Gastrocnemius medialis (tissue), 4 donors: ENCODE results near the gene GRIK5. TPM values are rescaled to one million over a fixed set of nuclear protein-coding genes. Genes with fewer than 3 reads are reported as not detected.

ENCODE experiments used
- ATAC-seq, 2 donors: fragments of 150-250 bp; one replicate each; pipeline ENCODE4 v1.9.1; 2016
- DNase-seq, 2 donors: peaks; one replicate each; pipeline ENCODE4 v3.0.0-alpha.2; 2019
- H3K27ac ChIP-seq, 4 donors: fragments of 200-600 bp; sonication (generic); 1 replicate in 1 of 4; 2 replicates in 3 of 4; pipeline ENCODE4 v1.5.1; 2016 to 2018; ENCODE audit warnings: mild to moderate bottlenecking in 2 of 4, moderate library complexity in 1 of 4
- H3K27me3 ChIP-seq, 3 donors: fragments of 200-600 bp; sonication (generic) in 2 of 3; 1 replicate in 1 of 3; 2 replicates in 2 of 3; pipeline versions ENCODE4 v1.5.1 to v1.6.0; 2016 to 2019; ENCODE audit warnings: mild to moderate bottlenecking in 1 of 3, moderate library complexity in 1 of 3
- H3K36me3 ChIP-seq, 2 donors: fragments of 200-600 bp; sonication (generic) in 1 of 2; one replicate each; pipeline ENCODE4 v1.5.1; 2017 to 2018
- H3K4me1 ChIP-seq, 2 donors: fragments of 200-600 bp; sonication (generic) in 1 of 2; one replicate each; pipeline ENCODE4 v1.5.1; 2016 to 2017; ENCODE audit warnings: mild to moderate bottlenecking in 2 of 2
- H3K4me3 ChIP-seq, 4 donors: fragments of 200-600 bp; sonication (generic) in 3 of 4; 1 replicate in 1 of 4; 2 replicates in 3 of 4; pipeline ENCODE4 v1.5.1; 2016 to 2019; ENCODE audit warnings: mild to moderate bottlenecking in 2 of 4
- H3K9me3 ChIP-seq, 3 donors: fragments of 200-600 bp; sonication (generic) in 2 of 3; 1 replicate in 1 of 3; 2 replicates in 2 of 3; pipeline ENCODE4 v1.5.1; 2016 to 2019
- POLR2A ChIP-seq, 2 donors: fragments of 450-650 bp; IDR thresholded peaks; one replicate each; pipeline ENCODE4 v1.6.1; 2017; ENCODE audit warnings: antibody characterized with exemption in 2 of 2, mild to moderate bottlenecking in 2 of 2, moderate library complexity in 2 of 2
- in situ Hi-C, 4 donors: fragments of 200-750 bp; cut with MboI; loops; one replicate each; pipeline versions ENCODE4 v1.15.0 to v1.8.0; 2017; ENCODE audit warnings: low sequenced_read_pairs in 4 of 4
- intact Hi-C: fragments of 100-400 bp; cut with DNase I; formaldehyde crosslinking; loops from one replicate; pipeline ENCODE4 v1.15.1; 2023; ENCODE audit warnings: low total_unique reads
- total RNA-seq, 4 donors: library from RNA; depleted of rRNA; stranded (reverse); fragments of >200 nt; gene quantifications; one replicate each; pipeline versions ENCODE4 v1.1.0 to v1.2.3, GENCODE V29; 2016
- TF ChIP-seq, protein P1 (sequence below), 5 experiments: fragments of 450-650 bp in 3 of 5; fragments of 200-600 bp in 2 of 5; sonication (generic) in 2 of 5; IDR thresholded peaks in 4 of 5; conservative IDR thresholded peaks in 1 of 5; 1 replicate in 4 of 5; 2 replicates in 1 of 5; pipeline ENCODE4 v1.5.1; 2016 to 2019; ENCODE audit warnings: antibody characterized with exemption in 5 of 5, mild to moderate bottlenecking in 3 of 5, moderate library complexity in 3 of 5

Gene GRIK5, protein sequence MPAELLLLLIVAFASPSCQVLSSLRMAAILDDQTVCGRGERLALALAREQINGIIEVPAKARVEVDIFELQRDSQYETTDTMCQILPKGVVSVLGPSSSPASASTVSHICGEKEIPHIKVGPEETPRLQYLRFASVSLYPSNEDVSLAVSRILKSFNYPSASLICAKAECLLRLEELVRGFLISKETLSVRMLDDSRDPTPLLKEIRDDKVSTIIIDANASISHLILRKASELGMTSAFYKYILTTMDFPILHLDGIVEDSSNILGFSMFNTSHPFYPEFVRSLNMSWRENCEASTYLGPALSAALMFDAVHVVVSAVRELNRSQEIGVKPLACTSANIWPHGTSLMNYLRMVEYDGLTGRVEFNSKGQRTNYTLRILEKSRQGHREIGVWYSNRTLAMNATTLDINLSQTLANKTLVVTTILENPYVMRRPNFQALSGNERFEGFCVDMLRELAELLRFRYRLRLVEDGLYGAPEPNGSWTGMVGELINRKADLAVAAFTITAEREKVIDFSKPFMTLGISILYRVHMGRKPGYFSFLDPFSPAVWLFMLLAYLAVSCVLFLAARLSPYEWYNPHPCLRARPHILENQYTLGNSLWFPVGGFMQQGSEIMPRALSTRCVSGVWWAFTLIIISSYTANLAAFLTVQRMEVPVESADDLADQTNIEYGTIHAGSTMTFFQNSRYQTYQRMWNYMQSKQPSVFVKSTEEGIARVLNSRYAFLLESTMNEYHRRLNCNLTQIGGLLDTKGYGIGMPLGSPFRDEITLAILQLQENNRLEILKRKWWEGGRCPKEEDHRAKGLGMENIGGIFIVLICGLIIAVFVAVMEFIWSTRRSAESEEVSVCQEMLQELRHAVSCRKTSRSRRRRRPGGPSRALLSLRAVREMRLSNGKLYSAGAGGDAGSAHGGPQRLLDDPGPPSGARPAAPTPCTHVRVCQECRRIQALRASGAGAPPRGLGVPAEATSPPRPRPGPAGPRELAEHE
- 1 to 10 TPM in 1 of 4 donors, under 1 TPM in 2, not detected in 1; 0.20 to 1.0 (median 0.62) TPM for total RNA-seq

DNA sequence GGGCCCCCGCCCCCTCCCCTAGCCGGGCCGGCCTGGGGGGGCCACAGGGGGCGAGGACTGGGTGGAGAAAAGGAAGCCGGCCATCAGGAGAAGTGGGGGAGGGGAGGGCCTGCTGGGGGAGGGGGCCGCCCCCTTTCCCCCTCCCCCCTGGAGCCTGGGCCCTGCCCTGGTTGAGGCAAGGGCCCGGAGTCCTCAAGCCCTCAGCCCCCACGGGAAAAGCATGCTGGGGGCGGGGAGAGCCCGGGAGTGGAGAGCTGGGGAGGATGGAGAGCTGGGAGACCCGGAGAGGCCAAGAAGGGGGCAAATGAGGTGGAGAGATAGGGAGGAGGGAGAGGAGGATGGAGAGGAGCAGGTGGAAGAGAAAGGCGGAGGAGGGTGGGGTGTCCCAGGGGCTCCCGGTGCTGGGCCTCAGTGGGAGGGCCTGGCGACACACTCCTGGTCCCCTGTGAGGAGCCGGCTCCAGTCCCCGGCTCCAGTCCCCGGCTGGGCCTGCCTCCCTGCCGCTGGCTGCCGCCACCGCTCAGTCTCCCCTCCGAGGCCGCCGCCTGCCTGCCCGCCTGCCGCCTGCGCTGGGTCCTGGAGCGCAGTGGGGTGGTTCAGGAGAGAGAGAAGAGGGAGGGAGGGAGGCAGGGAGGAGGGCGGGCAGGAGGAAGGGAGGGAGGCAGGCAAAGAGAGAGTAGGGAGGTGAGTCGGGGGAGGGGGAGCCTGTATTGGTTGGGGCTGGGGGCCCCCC, at the start of gene GRIK5:
TSS of gene GRIK5 (minus strand) at position 588 of the 733 bp plus-strand sequence. CDS start 4,436 bp downstream, outside the sequence.
- Histone ChIP-seq H3K27me3 (peaks cover 21 to 33% (median 30%) of the 10 kb centered on the region in 3 donors), H3K36me3 (no peaks in the 10 kb centered on the region), H3K27ac (no peak within 1 kb of the TSS), H3K4me1 (peaks cover 3% of the 10 kb centered on the region in 2 donors), H3K4me3 (peak within 1 kb of the TSS in 3 of 4 donors; percentile 4 to 21 (median 13)), H3K9me3 (no peaks in the 10 kb centered on the region)
- TF ChIP-seq POLR2A (IDR thresholded peaks at IDR 0.05): no peak
- TF ChIP-seq, protein P1, sequence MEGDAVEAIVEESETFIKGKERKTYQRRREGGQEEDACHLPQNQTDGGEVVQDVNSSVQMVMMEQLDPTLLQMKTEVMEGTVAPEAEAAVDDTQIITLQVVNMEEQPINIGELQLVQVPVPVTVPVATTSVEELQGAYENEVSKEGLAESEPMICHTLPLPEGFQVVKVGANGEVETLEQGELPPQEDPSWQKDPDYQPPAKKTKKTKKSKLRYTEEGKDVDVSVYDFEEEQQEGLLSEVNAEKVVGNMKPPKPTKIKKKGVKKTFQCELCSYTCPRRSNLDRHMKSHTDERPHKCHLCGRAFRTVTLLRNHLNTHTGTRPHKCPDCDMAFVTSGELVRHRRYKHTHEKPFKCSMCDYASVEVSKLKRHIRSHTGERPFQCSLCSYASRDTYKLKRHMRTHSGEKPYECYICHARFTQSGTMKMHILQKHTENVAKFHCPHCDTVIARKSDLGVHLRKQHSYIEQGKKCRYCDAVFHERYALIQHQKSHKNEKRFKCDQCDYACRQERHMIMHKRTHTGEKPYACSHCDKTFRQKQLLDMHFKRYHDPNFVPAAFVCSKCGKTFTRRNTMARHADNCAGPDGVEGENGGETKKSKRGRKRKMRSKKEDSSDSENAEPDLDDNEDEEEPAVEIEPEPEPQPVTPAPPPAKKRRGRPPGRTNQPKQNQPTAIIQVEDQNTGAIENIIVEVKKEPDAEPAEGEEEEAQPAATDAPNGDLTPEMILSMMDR (IDR thresholded peaks at IDR 0.05 in 4 of 5, conservative IDR thresholded peaks at IDR 0.05 in 1 of 5): no peak
- in situ Hi-C loops: no loop called here
- ATAC-seq (no peak), DNase-seq (no peak)
- intact Hi-C loops: no loop called here

DNA sequence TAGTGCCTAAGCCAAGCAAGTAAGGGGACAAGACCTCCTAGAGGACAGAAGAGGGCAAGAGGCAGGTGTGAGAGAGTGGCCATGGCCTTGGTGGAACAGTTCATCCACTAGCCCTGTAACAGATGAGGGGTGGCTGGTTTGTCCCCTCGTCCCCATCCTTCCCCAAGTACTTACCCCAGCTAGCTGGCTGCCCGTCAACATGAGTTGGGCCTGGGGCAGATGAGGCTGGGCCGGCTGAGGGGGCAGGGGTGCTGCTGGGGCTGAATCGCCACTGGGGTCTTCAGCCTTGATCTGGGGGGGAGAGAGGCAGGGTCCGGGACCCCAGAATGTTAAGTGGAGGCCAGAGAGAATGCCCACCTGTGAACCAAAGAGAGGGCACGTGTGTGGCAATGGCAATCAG, 47.1 kb upstream of the GRIK5 start:
- no peak overlapping the region for H3K27ac ChIP-seq
- DNase-seq: no peak
- H3K36me3 ChIP-seq: no peaks in the 10 kb centered on the region
- intact Hi-C loops (no loop called here), in situ Hi-C loops (loop anchor here in 1 of 4 donors (25.0 kb wide), 1 partner anchor 220 kb away; the partner anchor contains the start of gene MEGF8)
- H3K27me3 ChIP-seq: no peaks in the 10 kb centered on the region
- no peaks in the 10 kb centered on the region for H3K9me3 ChIP-seq
- no peak for ATAC-seq
- H3K4me1 ChIP-seq: no peaks in the 10 kb centered on the region
- no peak for TF ChIP-seq POLR2A (IDR thresholded peaks at IDR 0.05)
- TF ChIP-seq, protein P1 (IDR thresholded peaks at IDR 0.05 in 4 of 5, conservative IDR thresholded peaks at IDR 0.05 in 1 of 5): no peak
- no peak overlapping the region for H3K4me3 ChIP-seq

DNA sequence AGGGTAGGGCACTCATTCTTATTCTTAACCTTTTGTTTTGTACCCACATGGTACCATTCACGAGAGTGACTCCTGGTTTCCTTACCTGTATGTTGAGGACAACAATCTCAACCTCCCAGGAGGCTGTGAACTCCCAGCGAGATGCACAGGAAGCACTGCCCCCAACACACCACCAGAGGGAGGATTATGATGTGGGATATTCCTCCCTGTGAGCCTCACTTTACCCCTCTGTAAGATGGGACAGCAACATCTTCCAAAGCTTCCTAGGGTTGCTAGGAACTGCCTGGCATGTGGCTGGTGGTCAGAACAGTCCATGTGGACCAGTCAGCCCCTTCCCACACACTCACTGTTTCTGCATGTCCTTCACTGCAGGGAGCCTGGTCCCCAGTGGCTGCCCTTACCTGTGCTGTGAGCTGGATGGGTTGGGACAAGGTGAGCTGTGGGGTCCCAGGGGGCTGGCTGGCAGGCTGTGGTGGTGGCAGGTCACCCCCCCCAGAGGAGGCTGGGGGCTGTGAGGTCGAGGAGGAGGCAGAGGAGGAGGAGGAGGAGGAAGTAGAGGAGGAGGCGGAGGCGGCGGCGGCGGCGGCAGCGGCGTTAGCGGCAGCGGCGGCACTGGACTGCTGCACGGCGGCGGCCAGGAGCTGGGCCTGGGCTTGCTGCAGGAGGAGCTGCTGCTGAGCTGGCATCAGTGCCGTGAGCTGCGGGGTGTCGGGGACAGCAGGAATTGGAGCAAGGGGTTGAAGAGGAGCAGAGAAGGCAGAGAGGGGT, 46.5 kb upstream of the GRIK5 start:
- H3K4me1 ChIP-seq: no peaks in the 10 kb centered on the region
- no peak overlapping the region for H3K27ac ChIP-seq
- no peaks in the 10 kb centered on the region for H3K9me3 ChIP-seq
- DNase-seq (no peak), ATAC-seq (no peak)
- no peaks in the 10 kb centered on the region for H3K36me3 ChIP-seq
- no peak overlapping the region for H3K4me3 ChIP-seq
- H3K27me3 ChIP-seq: no peaks in the 10 kb centered on the region
- intact Hi-C loops (no loop called here), in situ Hi-C loops (loop anchor here in 1 of 4 donors (25.0 kb wide), 1 partner anchor 221 kb away; the partner anchor contains the start of gene MEGF8)
- TF ChIP-seq, protein P1 (IDR thresholded peaks at IDR 0.05 in 4 of 5, conservative IDR thresholded peaks at IDR 0.05 in 1 of 5): no peak
- TF ChIP-seq POLR2A (IDR thresholded peaks at IDR 0.05): no peak
